H1 (cell line): ENCODE measurements around the gene UCN3.

Experiments
- BCL11A ChIP-seq, 2 experiments: IDR thresholded peaks; one replicate each; pipeline ENCODE4 v1.6.1; 2011; ENCODE audit warnings: low read depth in 2 of 2, low read length in 2 of 2, mild to moderate bottlenecking in 2 of 2
- JUND ChIP-seq: IDR thresholded peaks from 2 replicates; pipeline ENCODE4 v1.6.1; 2011; ENCODE audit warnings: mild to moderate bottlenecking, improper control_type of control experiment, low read length
- POLR2AphosphoS5 ChIP-seq: IDR thresholded peaks from 2 replicates; pipeline ENCODE4 v1.6.1; 2011; ENCODE audit warnings: low read depth, low read length
- RAD21 ChIP-seq, 2 experiments: IDR thresholded peaks in 1 of 2; conservative IDR thresholded peaks in 1 of 2; 2 replicates each; pipeline ENCODE4 v1.6.1; 2011; ENCODE audit warnings: low read depth in 2 of 2, low read length in 2 of 2, improper control_type of control experiment in 1 of 2, inconsistent platforms in 1 of 2, mild to moderate bottlenecking in 1 of 2, moderate library complexity in 1 of 2

GRCh38 chr10:5364890-5365338 lies at the start of gene UCN3:
- TF ChIP-seq JUND (no peak), BCL11A (IDR thresholded peaks at IDR 0.05; ENCODE audit: low read depth in 2 of 2, low read length in 2 of 2) (no peak), POLR2AphosphoS5 (no peak), RAD21 (IDR thresholded peaks at IDR 0.05 in 1 of 2, conservative IDR thresholded peaks at IDR 0.05 in 1 of 2; ENCODE audit: low read depth in 2 of 2, low read length in 2 of 2) (no peak; a peak in 1 of 4 replicates)
